ENCODE measurements around the gene C6orf136.
A peak's percentile ranks its signal among the peaks of the same experiment; 100 is the strongest.

Gene C6orf136

DNA sequence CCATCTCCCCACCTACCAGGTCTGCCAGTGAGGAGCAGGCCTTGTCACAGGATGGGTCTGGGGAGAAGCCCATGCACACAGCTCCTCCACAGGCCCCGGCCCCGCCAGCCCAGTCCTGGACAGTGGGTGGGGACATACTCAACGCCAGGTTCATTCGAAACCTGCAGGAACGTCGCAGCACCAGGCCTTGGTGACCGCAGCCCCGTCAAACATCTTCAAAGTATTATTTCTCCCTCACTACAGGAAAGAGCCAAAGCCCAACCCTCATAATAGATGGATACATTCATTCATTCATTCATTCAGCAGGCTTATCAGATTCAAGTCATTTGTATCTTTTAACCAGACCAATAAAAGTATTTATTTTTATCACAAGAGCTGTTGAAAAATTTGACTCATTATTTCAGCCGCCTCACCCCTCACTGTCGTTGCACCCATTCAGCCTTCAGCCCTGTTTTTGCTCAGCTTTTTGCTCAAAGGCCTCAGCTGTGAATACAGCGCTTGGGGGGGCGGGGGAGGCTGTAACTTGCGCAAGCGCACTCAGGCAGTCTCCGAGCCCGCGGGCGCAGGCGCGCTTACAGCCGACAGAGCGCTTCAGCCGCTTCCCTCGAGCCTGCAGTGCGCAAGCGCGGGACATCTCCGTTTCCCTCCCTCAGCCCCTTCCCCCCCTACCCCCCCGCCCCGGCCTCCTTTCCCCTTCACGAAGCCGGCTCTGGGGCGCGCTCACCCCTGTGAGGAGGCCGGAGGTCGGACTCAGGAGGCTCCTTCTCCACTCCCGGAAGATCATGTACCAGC lies at the start of gene C6orf136:
TSS of gene C6orf136 (plus strand) at position 684 of the 792 bp plus-strand sequence. CDS start at position 783, 99 bp downstream.
- DNase-seq, result peak; percentile 84

- DNase-seq, result peak; percentile 36
These were observed 49.4 kb upstream of the C6orf136 start for GRCh38 chr6:30597315-30598144.

DNA sequence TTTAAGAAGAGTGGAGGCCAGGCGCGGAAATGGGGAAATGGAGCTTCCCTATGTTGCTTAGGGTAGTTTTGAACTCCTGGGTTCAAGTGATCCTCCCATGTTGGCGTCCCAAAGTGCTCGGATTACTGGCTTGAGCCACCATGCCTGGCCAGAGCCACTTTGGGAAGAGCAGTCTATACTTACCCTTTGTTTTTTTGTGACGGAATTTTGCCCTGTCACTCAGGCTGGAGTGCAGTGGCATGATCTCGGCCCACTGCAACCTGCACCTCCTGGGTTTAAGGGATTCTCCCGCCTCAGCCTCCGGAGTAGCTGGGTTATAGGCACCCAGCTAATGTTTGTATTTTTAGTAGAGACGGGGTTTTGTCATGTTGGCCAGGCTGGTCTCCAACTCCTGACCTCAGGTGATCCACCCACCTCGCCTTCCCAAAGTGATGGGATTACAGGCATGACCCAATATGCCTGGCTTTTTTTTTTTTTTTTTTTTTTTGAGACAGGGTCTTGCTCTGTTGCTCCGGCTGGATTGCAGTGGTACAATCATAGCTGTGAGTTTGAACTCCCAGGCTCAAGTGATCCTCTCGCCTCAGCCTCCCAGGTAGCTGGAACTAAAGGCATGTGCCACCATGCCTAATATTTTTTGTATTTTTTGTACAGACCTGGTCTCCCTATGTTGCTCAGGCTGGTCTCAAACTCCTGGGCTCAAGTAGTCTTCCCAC lies 47.9 kb upstream of the C6orf136 start:
- DNase-seq, result no peak

DNA sequence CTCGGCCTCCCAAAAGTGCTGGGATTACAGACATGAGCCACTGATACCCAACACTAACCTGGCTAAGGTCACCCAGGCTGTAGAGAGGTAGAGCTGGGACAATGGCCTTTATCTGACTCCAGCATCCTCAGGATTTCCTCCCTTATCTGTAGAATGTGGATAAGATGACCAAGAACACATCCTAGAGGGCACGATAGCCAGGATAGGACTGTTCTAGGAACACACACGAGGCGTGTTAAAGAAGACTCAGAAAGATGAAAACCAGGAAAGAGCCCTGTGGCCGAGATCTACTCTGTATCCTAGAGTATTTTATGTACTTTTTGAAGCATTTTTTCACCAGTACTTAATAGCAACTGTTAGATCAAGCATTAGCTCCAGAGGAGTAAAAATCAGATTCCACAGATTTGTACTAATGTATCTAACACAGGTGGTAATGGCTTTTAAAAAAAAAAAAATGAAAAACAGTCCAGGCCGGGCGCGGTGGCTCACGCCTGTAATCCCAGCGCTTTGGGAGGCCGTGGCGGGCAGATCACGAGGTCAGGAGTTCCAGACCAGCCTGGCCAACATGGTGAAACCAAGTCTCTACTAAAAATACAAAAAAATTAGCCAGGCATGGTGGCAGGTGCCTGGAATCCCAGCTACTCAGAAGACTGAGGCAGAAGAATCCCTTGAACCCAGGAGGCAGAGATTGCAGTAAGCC lies 47.2 kb upstream of the C6orf136 start:
- DNase-seq, result no peak

DNA sequence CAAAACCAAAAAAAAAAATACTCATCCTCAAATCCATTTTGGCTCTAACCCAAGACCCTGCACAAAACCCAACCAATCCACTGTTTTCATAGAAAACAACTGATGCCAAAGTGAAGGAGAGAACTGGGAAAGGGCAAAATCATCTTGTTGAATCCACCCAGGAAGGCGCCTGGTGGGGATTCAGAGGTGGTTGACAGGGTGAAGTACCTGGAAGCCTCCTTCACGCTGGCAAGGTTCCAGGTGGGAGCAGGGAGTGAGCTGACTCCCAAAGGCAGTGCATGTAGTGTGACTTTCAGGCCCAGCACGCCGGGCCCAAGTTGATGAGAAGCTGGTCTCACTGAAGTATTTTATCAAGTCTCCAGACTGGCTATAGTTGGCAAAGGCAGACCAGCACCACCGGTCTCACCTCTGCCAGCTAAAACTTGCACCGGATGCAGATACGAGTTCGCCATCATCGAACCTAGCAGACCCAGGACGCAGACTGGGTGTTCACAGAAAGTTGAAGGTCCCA lies 46.4 kb upstream of the C6orf136 start:
- DNase-seq, result no peak

DNA sequence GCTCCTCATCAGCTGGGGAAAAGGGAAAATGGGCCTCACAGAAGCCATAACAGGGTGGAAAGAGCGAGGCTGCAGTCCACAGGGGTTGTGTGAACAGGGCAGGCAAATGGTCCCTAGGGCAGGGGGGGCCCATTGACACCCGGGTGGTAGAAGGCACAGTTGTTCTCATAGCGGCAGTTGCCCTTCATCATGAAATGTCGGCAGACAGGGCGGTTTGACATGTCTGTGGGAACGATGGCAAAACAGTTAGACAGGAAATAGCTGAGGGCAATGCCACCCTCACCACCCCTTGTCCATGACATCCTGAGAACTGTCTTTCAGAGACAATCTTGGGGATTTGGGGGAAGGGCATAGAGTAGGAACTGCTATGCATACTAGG lies 45.5 kb upstream of the C6orf136 start:
- no peak for DNase-seq

- DNase-seq, result no peak
These were observed 44.9 kb upstream of the C6orf136 start for GRCh38 chr6:30601815-30602641.

DNA sequence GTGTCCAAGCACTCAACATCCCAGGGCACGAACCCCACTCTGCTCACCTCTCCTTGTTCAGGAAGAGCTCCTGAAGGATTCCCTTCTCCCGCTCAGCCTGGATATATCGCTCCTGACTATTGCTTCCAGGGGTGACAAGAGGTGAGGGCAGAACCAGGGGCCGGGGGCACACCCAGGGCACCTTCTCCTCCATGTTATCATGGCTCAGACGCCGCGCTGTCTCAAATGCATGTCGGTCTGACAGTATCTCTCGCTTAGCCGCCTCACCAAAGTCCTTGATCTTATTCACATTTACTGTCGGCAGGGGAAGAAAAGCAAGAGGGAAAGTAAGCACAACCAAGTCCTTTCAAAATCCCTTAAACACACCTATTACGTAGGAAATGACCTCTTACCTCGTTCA lies 43.0 kb upstream of the C6orf136 start:
- no peak for DNase-seq

DNA sequence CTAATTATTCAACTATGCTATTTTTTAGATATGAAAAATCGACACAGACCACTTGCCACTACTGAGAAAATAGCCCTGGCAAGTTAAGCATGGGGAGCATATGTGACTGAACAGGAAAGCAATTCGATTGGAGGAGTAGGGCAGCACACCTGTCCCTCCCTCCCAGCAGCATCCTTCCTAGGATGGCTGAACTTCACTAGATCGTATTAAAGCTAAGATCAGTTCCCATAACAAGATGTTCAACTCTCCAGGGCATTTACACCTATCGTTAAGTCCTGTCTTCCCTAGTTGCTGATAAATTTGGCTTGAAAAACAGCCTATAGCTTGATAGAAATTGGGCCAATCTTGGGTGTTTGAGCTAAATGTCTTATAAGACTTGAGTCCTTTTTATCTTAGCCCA lies 36.9 kb upstream of the C6orf136 start:
- no peak for DNase-seq

DNA sequence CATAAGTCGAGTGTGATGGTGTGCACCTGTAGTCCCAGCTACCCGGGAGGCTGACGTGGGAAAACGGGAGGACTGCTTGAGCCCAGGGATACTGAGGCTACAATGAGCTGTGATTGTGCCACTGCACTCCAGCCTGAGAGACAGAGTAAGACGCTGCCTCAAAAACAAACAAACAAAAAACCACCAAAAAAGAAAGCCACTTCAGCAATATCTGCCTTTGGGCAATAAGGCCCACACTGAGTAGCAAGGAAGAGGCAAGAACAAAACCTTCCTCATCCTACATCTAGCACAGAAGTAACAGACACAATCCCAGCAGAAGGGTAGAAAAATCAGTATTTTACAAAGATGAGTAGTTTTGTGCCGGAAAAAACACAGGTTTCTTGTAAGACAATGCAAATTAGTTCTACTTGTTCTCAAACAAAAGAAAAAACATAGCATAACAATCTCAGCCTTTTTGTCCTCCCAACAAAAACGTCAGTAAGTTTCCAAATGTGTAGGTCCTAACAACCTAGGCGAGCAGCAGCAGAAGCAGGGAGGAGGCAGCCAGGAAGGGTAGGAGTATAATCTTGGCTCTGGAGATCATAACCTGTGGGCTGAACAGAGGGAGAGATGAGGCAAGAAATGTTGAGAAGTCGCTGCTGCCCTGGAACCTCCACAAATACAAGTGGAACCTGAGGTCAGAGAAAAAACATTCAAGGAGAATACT lies 35.6 kb upstream of the C6orf136 start:
- no peak for DNase-seq

DNA sequence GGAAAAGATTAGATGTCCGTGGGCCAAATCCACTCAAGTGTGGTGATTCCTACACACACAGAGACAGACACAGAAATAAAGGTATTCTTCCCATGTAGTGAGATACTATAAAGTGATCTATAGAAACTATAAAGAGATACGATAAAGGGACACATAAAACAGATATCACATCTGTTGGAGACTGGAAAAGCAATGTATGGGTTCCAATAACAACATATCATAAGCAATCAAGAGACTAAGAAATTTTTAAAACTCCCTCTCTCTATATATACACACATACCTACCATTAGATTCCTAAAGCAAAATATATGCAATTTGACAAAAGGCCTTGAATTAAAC lies 35.1 kb upstream of the C6orf136 start:
- DNase-seq, result no peak

- DNase-seq, result no peak
These were observed 34.7 kb upstream of the C6orf136 start for GRCh38 chr6:30612213-30612612.

DNA sequence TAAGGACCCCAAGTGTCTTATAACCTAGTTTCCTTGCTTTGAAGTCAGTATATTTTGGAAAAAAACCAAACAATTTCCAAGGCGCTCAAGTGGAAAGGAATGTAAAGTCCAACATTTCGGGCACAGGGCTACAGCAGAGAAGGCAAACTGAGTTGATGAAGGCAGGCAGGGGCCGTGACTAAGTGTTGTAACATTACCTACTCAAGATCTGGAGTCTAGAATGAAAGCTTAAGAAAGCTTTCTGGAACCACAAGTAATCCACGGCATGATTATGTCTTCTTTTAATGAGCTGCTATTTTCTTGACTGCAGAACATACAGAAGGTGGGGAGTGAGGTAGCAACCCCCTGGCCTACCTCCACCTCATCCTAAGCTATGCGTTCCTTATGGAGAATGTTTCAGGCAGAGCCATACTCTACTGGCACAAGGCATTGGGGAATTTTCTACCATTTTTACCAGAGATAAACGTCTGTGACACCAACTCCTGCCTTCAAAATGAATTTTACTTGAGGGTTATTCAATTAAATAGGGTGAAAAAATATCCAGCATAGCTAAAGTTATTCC lies 34.2 kb upstream of the C6orf136 start:
- no peak for DNase-seq

DNA sequence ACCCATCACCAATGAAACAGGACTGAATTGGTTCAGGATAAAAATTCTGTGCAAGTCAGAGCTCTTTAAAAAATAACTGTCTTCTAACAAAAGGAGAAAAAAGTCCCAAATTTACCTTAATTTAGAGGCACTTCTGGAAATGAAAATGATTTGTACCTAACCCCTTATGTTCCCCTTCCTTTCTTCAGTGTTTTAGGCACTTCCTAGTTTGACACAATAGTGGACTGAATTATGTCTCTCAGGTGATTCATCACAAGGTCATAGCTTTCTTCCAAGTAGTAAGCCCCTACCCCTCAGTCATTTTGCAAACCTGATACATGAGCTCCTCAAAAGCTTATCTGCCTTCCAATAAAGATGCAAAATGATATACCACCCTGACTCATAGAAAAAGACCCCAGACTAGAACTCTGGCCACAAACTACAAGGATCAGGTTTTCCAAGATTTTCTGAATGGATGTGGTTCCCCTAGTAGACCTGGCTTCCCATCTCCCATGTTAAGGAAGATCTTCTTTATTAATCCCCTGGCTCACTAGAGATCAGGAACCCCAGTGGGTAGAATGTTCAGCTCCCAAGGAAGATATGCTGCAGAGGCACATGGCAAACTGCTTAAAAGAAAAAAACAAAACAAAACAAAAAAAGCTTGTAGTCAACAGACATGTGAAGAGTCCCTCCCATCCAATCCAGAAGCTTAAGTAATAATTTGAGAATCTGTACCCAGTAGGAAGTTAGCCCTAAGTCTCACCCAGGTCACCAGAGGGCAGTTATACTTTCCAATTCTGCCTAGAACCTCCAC lies 33.5 kb upstream of the C6orf136 start:
- DNase-seq, result no peak

DNA sequence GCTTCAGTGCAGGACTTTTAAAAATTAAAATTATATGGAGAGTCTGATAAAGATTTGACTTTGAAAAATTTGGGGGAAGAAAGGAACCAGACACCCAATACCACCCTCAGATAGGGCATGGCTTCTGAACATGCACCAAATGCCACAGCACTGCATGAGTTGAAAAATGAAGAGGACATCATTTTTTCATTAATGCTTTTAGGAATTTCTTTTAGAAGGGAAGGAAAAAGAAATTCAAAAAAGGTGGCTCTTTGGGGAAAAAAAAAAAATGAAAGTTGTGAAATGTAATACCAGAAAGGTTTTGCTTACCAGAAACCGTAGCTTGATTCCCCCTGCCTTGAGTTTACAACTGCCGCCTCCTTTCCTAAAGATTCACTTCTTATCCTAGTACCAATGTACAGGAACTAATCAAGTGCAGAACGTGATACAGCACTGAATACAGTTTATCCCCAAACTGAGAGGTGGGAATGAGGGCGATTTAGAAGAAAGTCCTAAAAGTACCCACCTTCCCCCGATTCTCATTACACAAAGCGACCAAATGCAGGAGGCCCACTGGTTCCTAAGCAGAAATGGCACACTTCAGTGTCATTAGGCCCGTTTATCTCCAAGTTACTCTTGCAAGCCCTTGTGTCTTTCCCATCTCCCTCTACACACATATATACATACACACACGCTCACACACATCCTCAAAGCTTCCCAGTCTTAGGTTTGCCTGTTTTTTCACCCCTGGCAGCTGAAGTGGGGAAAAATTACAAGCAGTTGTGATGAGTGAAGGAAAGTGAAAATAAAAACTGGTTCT lies 32.7 kb upstream of the C6orf136 start:
- DNase-seq, result no peak

GRCh38 chr6:30614843-30615218 lies 32.1 kb upstream of the C6orf136 start:
- DNase-seq, result peak; percentile 96

- DNase-seq, result peak; percentile 82
These were observed 31.5 kb upstream of the C6orf136 start for GRCh38 chr6:30615219-30615957.

All from NCI-H2171 (cell line).